IMR-90 (cell line): ENCODE results near the gene C20orf144. TPM values are rescaled to one million over a fixed set of nuclear protein-coding genes. Genes with fewer than 3 reads are reported as not detected.
A peak's percentile ranks its signal among the peaks of the same experiment; 100 is the strongest.

Experiments
- ATAC-seq: fragments of 200-7000 bp; cut with Tn5 transposase; 2 replicates; pipeline ENCODE4 v1.9.1; 2020; ENCODE audit warnings: low read depth, mild to moderate bottlenecking, moderate library complexity
- BruUV-seq: library from RNA; stranded (reverse); fragments of 400-500 nt; replicated peaks from 2 replicates; lab custom pipeline; 2021; lab: Mats Ljungman, UMichigan
- CTCF ChIA-PET: fragments of 300-600 bp; formaldehyde crosslinking; extraction: SDS; loops from one replicate; lab custom pipeline; 2021; ENCODE audit warnings: antibody characterized with exemption; lab: Yijun Ruan, JAX
- POLR2A ChIA-PET: fragments of 300-600 bp; sonication (Branson Sonifier 250); formaldehyde crosslinking; loops from one replicate; lab custom pipeline; 2022; ENCODE audit warnings: antibody characterized with exemption; ENCODE audit not compliant: unreplicated experiment; lab: Charles Lee
- DNase-seq: peaks from one replicate; pipeline ENCODE4 v3.0.0; 2013
- H2AFZ ChIP-seq: replicated peaks from 2 replicates; pipeline ENCODE3; 2013; ENCODE audit warnings: low read length, mild to moderate bottlenecking; ENCODE audit not compliant: poor library complexity
- H2AK5ac ChIP-seq: 2 replicates; pipeline ENCODE4 v1.6.1; 2013; ENCODE audit warnings: low read depth, low read length, inconsistent platforms
- H2AK9ac ChIP-seq: replicated peaks from 2 replicates; pipeline ENCODE3; 2013; ENCODE audit warnings: mild to moderate bottlenecking, low read depth, low read length, moderate library complexity; ENCODE audit not compliant: poor library complexity
- H2BK120ac ChIP-seq: 2 replicates; pipeline ENCODE4 v1.6.1; 2013; ENCODE audit warnings: low read depth, low read length, inconsistent platforms
- H2BK15ac ChIP-seq: 3 replicates; pipeline ENCODE4 v1.6.1; 2013; ENCODE audit warnings: low read depth, low read length, inconsistent platforms
- H2BK20ac ChIP-seq: 2 replicates; pipeline ENCODE4 v1.6.1; 2013; ENCODE audit warnings: low read depth, mild to moderate bottlenecking, inconsistent platforms, low read length, moderate library complexity
- H2BK5ac ChIP-seq: 2 replicates; pipeline ENCODE4 v1.6.1; 2013; ENCODE audit warnings: mild to moderate bottlenecking, low read depth, low read length, inconsistent platforms; ENCODE audit not compliant: poor library complexity, severe bottlenecking
- H3K14ac ChIP-seq: replicated peaks from 2 replicates; pipeline ENCODE4 v1.6.1; 2013; ENCODE audit warnings: low read depth, low read length, inconsistent platforms
- H3K18ac ChIP-seq: 2 replicates; pipeline ENCODE4 v1.6.1; 2013; ENCODE audit warnings: low read depth, low read length, control low read depth
- H3K23ac ChIP-seq: 2 replicates; pipeline ENCODE4 v1.6.1; 2013; ENCODE audit warnings: low read depth, low read length, inconsistent platforms
- H3K27ac ChIP-seq: 2 replicates; pipeline ENCODE4 v1.5.1; 2013; ENCODE audit warnings: mild to moderate bottlenecking, control low read depth, low read length; ENCODE audit not compliant: insufficient read depth
- H3K27me3 ChIP-seq: 2 replicates; pipeline ENCODE4 v1.6.1; 2013; ENCODE audit warnings: low read length; ENCODE audit not compliant: control insufficient read depth, insufficient read depth
- H3K36me3 ChIP-seq: 2 replicates; pipeline ENCODE4 v1.6.1; 2013; ENCODE audit warnings: low read length, mixed read lengths; ENCODE audit not compliant: control insufficient read depth, insufficient read depth
- H3K4ac ChIP-seq: 2 replicates; pipeline ENCODE4 v1.6.1; 2013; ENCODE audit warnings: low read depth, low read length, inconsistent platforms
- H3K4me1 ChIP-seq: 2 replicates; pipeline ENCODE4 v1.6.1; 2013; ENCODE audit warnings: low read length, mixed read lengths; ENCODE audit not compliant: control insufficient read depth, insufficient read depth
- H3K4me2 ChIP-seq: 2 replicates; pipeline ENCODE4 v1.6.1; 2013; ENCODE audit warnings: low read depth, mild to moderate bottlenecking, control low read depth, low read length, moderate library complexity
- H3K4me3 ChIP-seq: 2 replicates; pipeline ENCODE4 v1.5.1; 2013; ENCODE audit warnings: low read depth, mild to moderate bottlenecking, control low read depth, low read length, moderate library complexity; ENCODE audit not compliant: insufficient read depth
- H3K56ac ChIP-seq: 2 replicates; pipeline ENCODE4 v1.6.1; 2013; ENCODE audit warnings: low read length, inconsistent platforms; ENCODE audit not compliant: insufficient read depth; ENCODE audit errors: extremely low read depth
- H3K79me1 ChIP-seq, 2 experiments: 2 replicates each; pipeline ENCODE4 v1.6.1; 2013; ENCODE audit warnings: low read length in 2 of 2, inconsistent platforms in 1 of 2, low read depth in 1 of 2
- H3K9ac ChIP-seq: 2 replicates; pipeline ENCODE4 v1.6.1; 2013; ENCODE audit warnings: low read depth, low read length, control low read depth
- H3K9me1 ChIP-seq: 2 replicates; pipeline ENCODE4 v1.6.1; 2013; ENCODE audit warnings: low read length, inconsistent platforms; ENCODE audit not compliant: insufficient read depth
- H3K9me3 ChIP-seq: 2 replicates; pipeline ENCODE4 v1.6.1; 2013; ENCODE audit warnings: low read length; ENCODE audit not compliant: control insufficient read depth, insufficient read depth
- H4K20me1 ChIP-seq: 2 replicates; pipeline ENCODE4 v1.6.1; 2013; ENCODE audit warnings: low read length, inconsistent platforms; ENCODE audit not compliant: insufficient read depth
- H4K5ac ChIP-seq: 2 replicates; pipeline ENCODE4 v1.6.1; 2013; ENCODE audit warnings: mild to moderate bottlenecking, low read depth, low read length, control low read depth
- H4K8ac ChIP-seq, 2 experiments: 2 replicates each; pipeline ENCODE4 v1.6.1; 2013; ENCODE audit warnings: low read depth in 2 of 2, low read length in 2 of 2, control low read depth in 1 of 2, inconsistent platforms in 1 of 2
- H4K91ac ChIP-seq: 2 replicates; pipeline ENCODE4 v1.6.1; 2013; ENCODE audit warnings: low read depth, low read length, inconsistent platforms; ENCODE audit not compliant: insufficient read depth
- CEBPB ChIP-seq: IDR thresholded peaks from 2 replicates; pipeline ENCODE4 v1.6.1; 2012; ENCODE audit warnings: low read depth, low read length, improper control_type of control experiment
- CHD1 ChIP-seq: IDR thresholded peaks from 2 replicates; pipeline ENCODE4 v1.6.1; 2012; ENCODE audit warnings: low read depth, low read length, improper control_type of control experiment
- MAZ ChIP-seq: IDR thresholded peaks from 2 replicates; pipeline ENCODE4 v1.6.1; 2012; ENCODE audit warnings: low read depth, mild to moderate bottlenecking, low read length, improper control_type of control experiment, moderate library complexity, borderline replicate concordance
- NFE2L2 ChIP-seq: fragments of 150-350 bp; IDR thresholded peaks from 2 replicates; pipeline ENCODE4 v1.6.1; 2016; ENCODE audit warnings: low read depth, mild to moderate bottlenecking, low read length
- POLR2A ChIP-seq: IDR thresholded peaks from 2 replicates; pipeline ENCODE4 v1.6.1; 2012; ENCODE audit warnings: mild to moderate bottlenecking, low read depth, low read length
- RAD21 ChIP-seq: IDR thresholded peaks from 2 replicates; pipeline ENCODE4 v1.6.1; 2012; ENCODE audit warnings: low read length, improper control_type of control experiment
- WGBS, 2 experiments: methylation state at CpG; one replicate each; pipeline versions ENCODE4 v1.1.5 to v1.1.7; 2013; ENCODE audit warnings: missing lambda C conversion rate in 2 of 2; ENCODE audit not compliant: insufficient read length in 1 of 2; ENCODE audit errors: extremely low coverage in 2 of 2; 5-methylcytosine and 5-hydroxymethylcytosine counted together
- dilution Hi-C: fragments of 300-500 bp; cut with HindIII; formaldehyde crosslinking; loops from one replicate; pipeline ENCODE4 v1.14.3; 2018; ENCODE audit warnings: low sequenced_read_pairs; ENCODE audit not compliant: unreplicated experiment
- in situ Hi-C: fragments of 300-500 bp; cut with MboI; formaldehyde crosslinking; loops from 3 replicates; pipeline ENCODE4 v1.14.3; 2019; ENCODE audit warnings: low sequenced_read_pairs, inconsistent platforms, mixed read lengths
- intact Hi-C: fragments of 100-400 bp; cut with micrococcal nuclease; formaldehyde crosslinking; loops from 2 replicates; pipeline ENCODE4 v1.10.0; 2022
- polyA plus RNA-seq, 3 experiments: library from polyadenylated mRNA; depleted of rRNA; stranded (reverse); fragments of >200 nt; gene quantifications; 2 replicates each; pipeline ENCODE4 v1.2.3, GENCODE V29; 2012; ENCODE audit warnings: low replicate concordance in 1 of 3
- total RNA-seq: library from RNA; depleted of rRNA; stranded (reverse); fragments of >200 nt; gene quantifications from 2 replicates; pipeline ENCODE4 v1.2.3, GENCODE V29; 2012

The C20orf144 gene
- total and polyA plus RNA-seq, 2 of the 4 experiments (the other 2 are of a cell fraction), result under 0.01 to 0.19 TPM

DNA sequence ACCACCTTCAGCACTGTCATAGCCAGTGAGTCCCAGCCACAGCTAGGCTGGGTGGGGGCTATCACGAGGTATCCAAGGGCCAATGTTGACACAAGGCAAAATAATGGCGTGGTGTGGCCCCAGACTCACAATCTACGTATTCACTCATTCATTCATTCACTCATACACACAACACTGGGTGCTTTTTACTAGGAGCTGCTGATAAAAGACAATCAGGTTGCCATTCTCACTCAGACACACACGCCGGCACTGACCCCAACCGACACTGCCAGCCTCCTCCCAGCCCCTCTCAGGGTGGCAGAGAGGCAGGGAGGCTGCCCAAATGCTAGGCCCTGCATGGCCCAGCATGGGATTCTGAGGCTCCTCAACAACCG lies 1.5 kb upstream of the C20orf144 start:
- Histone ChIP-seq H3K18ac (no peak overlapping the region), H4K91ac (no peak overlapping the region), H2AK5ac (no peak overlapping the region), H2AFZ (no peak overlapping the region), H3K4me1 (peaks cover 11% of the 10 kb centered on the region), H2BK120ac (no peak overlapping the region), H3K27ac (no peak overlapping the region), H2AK9ac (peak overlapping the region; percentile 23), H3K36me3 (peaks cover 19% of the 10 kb centered on the region; the same call in 1 of the 2 replicates), H3K9me3 (no peaks in the 10 kb centered on the region), H3K4me2 (no peak overlapping the region), H3K9ac (no peak overlapping the region), H3K9me1 (peaks cover 21% of the 10 kb centered on the region), H3K14ac (no peak overlapping the region), H4K20me1 (no peaks in the 10 kb centered on the region), H3K56ac (no peak overlapping the region), H2BK5ac (no peak overlapping the region), H3K4me3 (no peak overlapping the region), H4K5ac (no peak overlapping the region), H4K8ac (no peak overlapping the region), H3K79me1 (peaks cover 7 to 34% of the 10 kb centered on the region in 2 experiments; a peak in 3 of 4 replicates), H3K23ac (no peak overlapping the region), H2BK15ac (no peak overlapping the region), H2BK20ac (no peak overlapping the region), H3K27me3 (no peaks in the 10 kb centered on the region), H3K4ac (no peak overlapping the region)
- in situ Hi-C loops (no loop called here), intact Hi-C loops (loop anchor here (10.0 kb wide), 1 partner anchor 154 kb away; the partner anchor contains the start of gene CHMP4B), dilution Hi-C loops (no loop called here)
- TF ChIP-seq CEBPB (no peak), NFE2L2 (no peak), MAZ (no peak), RAD21 (no peak), CHD1 (no peak), POLR2A (no peak)
- ATAC-seq, result no peak
- ChIA-PET POLR2A (no interaction called here), CTCF (no interaction called here)
- 94% methylated on average over 5 of the region's 7 CpGs; no CpG with 5 or more reads in 1 of the 2 experiments for WGBS, 2 experiments
- BruUV-seq, result no TSS peak
- DNase-seq, result no peak
